ENCODE results near the gene SETD2.

Gene SETD2

DNA sequence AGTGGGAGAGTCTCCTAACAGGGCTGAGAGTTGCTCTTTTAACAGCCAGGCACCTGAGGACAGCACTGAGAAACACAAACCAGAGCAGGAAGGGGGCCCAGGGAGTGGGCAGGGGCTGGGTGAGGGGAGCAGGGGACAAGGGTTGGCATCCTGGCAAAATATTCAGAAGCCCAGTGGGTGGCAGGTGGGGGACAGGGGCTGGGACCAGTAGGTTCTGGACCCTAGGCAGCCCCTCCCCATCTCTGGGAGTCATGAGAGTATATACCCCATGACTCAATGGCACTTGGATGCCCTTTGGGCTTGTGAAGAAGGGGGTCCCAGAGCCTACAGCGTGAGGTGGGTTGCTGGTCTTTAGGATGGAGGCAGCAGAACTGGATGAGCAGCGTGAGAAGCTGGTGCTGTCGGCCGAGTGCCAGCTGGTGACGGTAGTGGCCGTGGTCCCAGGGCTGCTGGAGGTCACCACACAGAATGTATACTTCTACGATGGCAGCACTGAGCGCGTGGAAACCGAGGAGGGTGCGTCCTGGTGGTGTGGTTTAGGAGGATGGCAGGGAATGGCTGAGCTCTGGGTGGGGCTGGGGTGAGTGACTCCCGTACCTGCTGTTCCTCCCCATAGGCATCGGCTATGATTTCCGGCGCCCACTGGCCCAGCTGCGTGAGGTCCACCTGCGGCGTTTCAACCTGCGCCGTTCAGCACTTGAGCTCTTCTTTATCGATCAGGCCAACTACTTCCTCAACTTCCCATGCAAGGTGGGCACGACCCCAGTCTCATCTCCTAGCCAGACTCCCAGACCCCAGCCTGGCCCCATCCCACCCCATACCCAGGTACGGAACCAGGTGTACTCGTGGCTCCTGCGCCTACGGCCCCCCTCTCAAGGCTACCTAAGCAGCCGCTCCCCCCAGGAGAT is 160.2 kb downstream of the SETD2 start:
- Histone ChIP-seq H3K27me3 (ENCODE audit: insufficient read depth, low read length, poor library complexity) (no peaks in the 10 kb centered on the region), H3K9me3 (ENCODE audit: insufficient read depth, low read length, severe bottlenecking) (no peaks in the 10 kb centered on the region), H3K27ac (ENCODE audit: low read length) (peak overlapping the region; percentile 57), H3K9ac (ENCODE audit: low read depth, low read length) (no peak overlapping the region), H3K4me3 (ENCODE audit: low read depth in 1 of 2, low read length in 2 of 2) (no peak overlapping the region), H3K79me2 (ENCODE audit: insufficient read depth, low read length) (no peaks in the 10 kb centered on the region), H3K4me2 (ENCODE audit: insufficient read depth, low read length) (no peak overlapping the region), H3K4me1 (ENCODE audit: insufficient read depth, low read length) (no peaks in the 10 kb centered on the region), H2AFZ (ENCODE audit: low read depth, low read length) (no peak overlapping the region), H4K20me1 (ENCODE audit: insufficient read depth, low read length) (peaks cover under 1% of the 10 kb centered on the region; the same call in 1 of the 2 replicates), H3K36me3 (ENCODE audit: insufficient read depth, low read length) (peaks cover 100% of the 10 kb centered on the region)
- ATAC-seq (ENCODE audit: insufficient read depth, low read depth) (no peak), DNase-seq (no peak)
- TF ChIP-seq CTCF (IDR thresholded peaks at IDR 0.05; ENCODE audit: borderline replicate concordance, extremely low read depth, low read length, poor library complexity, severe bottlenecking) (no peak), EZH2 (IDR thresholded peaks at IDR 0.05; ENCODE audit: borderline replicate concordance, low read depth, low read length, severe bottlenecking) (no peak)

GRCh38 chr3:47003056-47003410 is 160.9 kb downstream of the SETD2 start:
- Histone ChIP-seq H3K27ac (ENCODE audit: low read length) (peak overlapping the region; percentile 57), H3K27me3 (ENCODE audit: insufficient read depth, low read length, poor library complexity) (no peaks in the 10 kb centered on the region), H4K20me1 (ENCODE audit: insufficient read depth, low read length) (peaks cover 3% of the 10 kb centered on the region; the same call in 1 of the 2 replicates), H3K4me2 (ENCODE audit: insufficient read depth, low read length) (no peak overlapping the region), H3K9ac (ENCODE audit: low read depth, low read length) (no peak overlapping the region), H3K9me3 (ENCODE audit: insufficient read depth, low read length, severe bottlenecking) (no peaks in the 10 kb centered on the region), H3K4me1 (ENCODE audit: insufficient read depth, low read length) (no peaks in the 10 kb centered on the region), H3K4me3 (ENCODE audit: low read depth in 1 of 2, low read length in 2 of 2) (no peak overlapping the region), H2AFZ (ENCODE audit: low read depth, low read length) (no peak overlapping the region), H3K79me2 (ENCODE audit: insufficient read depth, low read length) (no peaks in the 10 kb centered on the region), H3K36me3 (ENCODE audit: insufficient read depth, low read length) (peaks cover 100% of the 10 kb centered on the region)
- TF ChIP-seq CTCF (IDR thresholded peaks at IDR 0.05; ENCODE audit: borderline replicate concordance, extremely low read depth, low read length, poor library complexity, severe bottlenecking) (no peak), EZH2 (IDR thresholded peaks at IDR 0.05; ENCODE audit: borderline replicate concordance, low read depth, low read length, severe bottlenecking) (no peak)
- DNase-seq (no peak), ATAC-seq (ENCODE audit: insufficient read depth, low read depth) (no peak)

DNA sequence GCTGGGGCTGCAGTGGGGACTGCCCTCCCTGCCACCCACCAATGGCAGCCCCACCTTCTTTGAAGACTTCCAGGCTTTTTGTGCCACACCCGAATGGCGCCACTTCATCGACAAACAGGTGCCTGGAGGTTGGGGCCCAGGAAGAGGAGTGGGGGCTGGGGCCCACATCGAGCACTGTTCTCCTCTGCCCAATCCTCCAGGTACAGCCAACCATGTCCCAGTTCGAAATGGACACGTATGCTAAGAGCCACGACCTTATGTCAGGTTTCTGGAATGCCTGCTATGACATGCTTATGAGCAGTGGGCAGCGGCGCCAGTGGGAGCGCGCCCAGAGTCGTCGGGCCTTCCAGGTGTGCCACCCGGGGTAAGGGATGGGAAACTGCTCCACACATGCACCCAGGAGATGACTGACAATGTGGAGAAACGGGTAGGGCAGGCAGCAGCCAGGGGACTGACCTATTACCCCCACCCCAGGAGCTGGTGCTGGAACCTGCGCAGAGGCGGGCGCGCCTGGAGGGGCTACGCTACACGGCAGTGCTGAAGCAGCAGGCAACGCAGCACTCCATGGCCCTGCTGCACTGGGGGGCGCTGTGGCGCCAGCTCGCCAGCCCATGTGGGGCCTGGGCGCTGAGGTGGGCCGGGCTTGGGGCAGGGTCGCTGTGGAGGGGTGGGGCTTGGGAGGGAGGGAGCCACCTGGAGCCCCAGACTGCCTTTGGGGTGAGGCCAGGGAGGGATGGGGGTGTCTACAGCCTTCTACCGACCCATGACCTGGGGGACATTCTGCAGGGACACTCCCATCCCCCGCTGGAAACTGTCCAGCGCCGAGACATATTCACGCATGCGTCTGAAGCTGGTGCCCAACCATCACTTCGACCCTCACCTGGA is 161.5 kb downstream of the SETD2 start:
- H3K36me3 ChIP-seq (ENCODE audit: insufficient read depth, low read length), result peaks cover 100% of the 10 kb centered on the region

More for the DNA sequence above, 161.5 kb downstream of the SETD2 start:
- Histone ChIP-seq H3K9me3 (ENCODE audit: insufficient read depth, low read length, severe bottlenecking) (no peaks in the 10 kb centered on the region), H3K4me3 (ENCODE audit: low read depth in 1 of 2, low read length in 2 of 2) (no peak overlapping the region), H2AFZ (ENCODE audit: low read depth, low read length) (no peak overlapping the region), H4K20me1 (ENCODE audit: insufficient read depth, low read length) (peaks cover 3% of the 10 kb centered on the region; the same call in 1 of the 2 replicates), H3K4me1 (ENCODE audit: insufficient read depth, low read length) (no peaks in the 10 kb centered on the region), H3K27ac (ENCODE audit: low read length) (peak overlapping the region; percentile 57), H3K27me3 (ENCODE audit: insufficient read depth, low read length, poor library complexity) (no peaks in the 10 kb centered on the region), H3K4me2 (ENCODE audit: insufficient read depth, low read length) (no peak overlapping the region), H3K79me2 (ENCODE audit: insufficient read depth, low read length) (no peaks in the 10 kb centered on the region), H3K9ac (ENCODE audit: low read depth, low read length) (no peak overlapping the region)
- TF ChIP-seq CTCF (IDR thresholded peaks at IDR 0.05; ENCODE audit: borderline replicate concordance, extremely low read depth, low read length, poor library complexity, severe bottlenecking) (peak; percentile 56), EZH2 (IDR thresholded peaks at IDR 0.05; ENCODE audit: borderline replicate concordance, low read depth, low read length, severe bottlenecking) (no peak)
- DNase-seq, result peak; percentile 40
- peak; percentile 40; the same call in 2 of the 3 replicates for ATAC-seq (ENCODE audit: insufficient read depth, low read depth)

All from DND-41 (cell line).